ENCODE data around the gene LINGO4. TPM values are rescaled to one million over a fixed set of nuclear protein-coding genes. Genes with fewer than 3 reads are reported as not detected.
A peak's percentile ranks its signal among the peaks of the same experiment; 100 is the strongest.

LINGO4 gene
- total RNA-seq = 10 to 100 TPM in 1 of 4 donors, 1 to 10 TPM in 3; 3.6 to 18.2 (median 6.9) TPM
- polyA plus RNA-seq = 1 to 10 TPM in 2 of 3 donors, under 1 TPM in 1; 0.36 to 4.6 (median 3.6) TPM
- long read RNA-seq, donor 1, partial matches to known transcripts = 1 of 1 reads
- long read RNA-seq, donor 1, other reads (novel, unspliced or antisense) = 0 of 1 reads
- long read RNA-seq, donor 2, partial matches to known transcripts = 0 of 10 reads
- long read RNA-seq, donor 2, other reads (novel, unspliced or antisense) = 8 of 10 reads

GRCh38 chr1:151805066-151805820 is at the start of gene LINGO4:
TSS of gene LINGO4 (minus strand) at chr1:151805419. CDS start at chr1:151802704, 2,715 bp downstream.
- 43 to 49% (median 46%) methylated on average over 11 to 12 of the region's 12 CpGs for WGBS, 3 donors
- peaks cover 10% of the 10 kb centered on the region for H3K4me1 ChIP-seq
- DNase-seq (no peak), ATAC-seq (peak in 2 of 4 donors; percentile 10 to 27)
- H3K27ac ChIP-seq = no peak within 1 kb of the TSS
- intact Hi-C loops (cut with DNase I) = no loop called here
- no peak within 1 kb of the TSS for H3K4me3 ChIP-seq
- TF ChIP-seq CTCF (IDR thresholded peaks at IDR 0.05) = no peak
- H3K9me3 ChIP-seq = no peaks in the 10 kb centered on the region
- no peaks in the 10 kb centered on the region for H3K27me3 ChIP-seq (ENCODE audit: insufficient read depth in 3 of 3, low read length in 2 of 3)
- H3K36me3 ChIP-seq (ENCODE audit: insufficient read depth in 1 of 2, low read depth in 1 of 2) = peaks cover 0 to 27% of the 10 kb centered on the region in 2 donors

GRCh38 chr1:151854658-151855057 is 49.4 kb upstream of the LINGO4 start:
- DNase-seq (no peak), ATAC-seq (no peak)
- H3K27ac ChIP-seq = no peak overlapping the region
- no peaks in the 10 kb centered on the region for H3K9me3 ChIP-seq
- no peak overlapping the region for H3K4me3 ChIP-seq
- TF ChIP-seq CTCF (IDR thresholded peaks at IDR 0.05) = no peak
- H3K4me1 ChIP-seq = no peaks in the 10 kb centered on the region
- peaks cover 0 to 13% (median 7%) of the 10 kb centered on the region in 3 donors for H3K27me3 ChIP-seq (ENCODE audit: insufficient read depth in 3 of 3, low read length in 2 of 3)
- no peaks in the 10 kb centered on the region for H3K36me3 ChIP-seq (ENCODE audit: insufficient read depth in 1 of 2, low read depth in 1 of 2)
- intact Hi-C loops (cut with DNase I) = no loop called here
- 78 to 85% (median 79%) methylated on average over 7 of the region's 7 CpGs for WGBS, 3 donors

GRCh38 chr1:151853411-151853943 is 48.3 kb upstream of the LINGO4 start, which contains the start of gene THEM5:
TSS of gene THEM5 (minus strand) at chr1:151853712. CDS start at chr1:151853565, 147 bp downstream.
- WGBS, 3 donors = 70 to 81% (median 77%) methylated on average over 5 of the region's 5 CpGs
- no peak for TF ChIP-seq CTCF (IDR thresholded peaks at IDR 0.05)
- no peaks in the 10 kb centered on the region for H3K4me1 ChIP-seq
- DNase-seq (no peak), ATAC-seq (no peak)
- intact Hi-C loops (cut with DNase I) = no loop called here
- H3K27ac ChIP-seq = no peak within 1 kb of the TSS
- H3K4me3 ChIP-seq = no peak within 1 kb of the TSS
- peaks cover 0 to 23% (median 10%) of the 10 kb centered on the region in 3 donors for H3K27me3 ChIP-seq (ENCODE audit: insufficient read depth in 3 of 3, low read length in 2 of 3)
- no peaks in the 10 kb centered on the region for H3K9me3 ChIP-seq
- no peaks in the 10 kb centered on the region for H3K36me3 ChIP-seq (ENCODE audit: insufficient read depth in 1 of 2, low read depth in 1 of 2)

- no peak overlapping the region for H3K4me3 ChIP-seq
- no peaks in the 10 kb centered on the region for H3K9me3 ChIP-seq
- no peaks in the 10 kb centered on the region for H3K4me1 ChIP-seq
- no peak for TF ChIP-seq CTCF (IDR thresholded peaks at IDR 0.05)
- 88 to 90% (median 88%) methylated on average over 4 of the region's 4 CpGs for WGBS, 3 donors
- H3K27ac ChIP-seq = no peak overlapping the region
- H3K36me3 ChIP-seq (ENCODE audit: insufficient read depth in 1 of 2, low read depth in 1 of 2) = no peaks in the 10 kb centered on the region
- ATAC-seq = no peak
- DNase-seq = no peak
- intact Hi-C loops (cut with DNase I) = no loop called here
- peaks cover 0 to 30% (median 10%) of the 10 kb centered on the region in 3 donors for H3K27me3 ChIP-seq (ENCODE audit: insufficient read depth in 3 of 3, low read length in 2 of 3)
Measured at GRCh38 chr1:151852733-151853132, 47.5 kb upstream of the LINGO4 start.
